Measurements from ENCODE around the gene SLC35B3.

DNA sequence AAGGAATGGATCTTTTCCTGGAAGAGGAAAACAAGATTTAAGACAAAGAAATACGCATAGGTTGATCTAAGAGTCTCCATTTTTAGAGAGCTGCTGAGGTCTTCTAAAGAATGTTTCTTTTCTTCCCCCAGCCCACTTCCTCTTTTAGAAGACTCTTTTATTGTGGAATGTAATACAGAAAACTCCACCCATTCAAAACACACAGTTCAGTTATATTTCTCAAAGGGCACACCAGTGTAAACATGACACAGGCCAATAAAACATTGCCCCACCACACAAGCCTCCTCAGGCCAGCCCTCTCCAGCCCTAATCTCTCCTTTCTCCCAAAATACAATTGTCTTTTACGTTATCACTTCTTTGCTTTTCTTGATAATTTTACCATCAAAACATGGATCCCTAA lies 42.8 kb downstream of the SLC35B3 start:
- TF ChIP-seq FOXM1 (IDR thresholded peaks at IDR 0.05; ENCODE audit: borderline replicate concordance) (no peak), NFRKB (IDR thresholded peaks at IDR 0.05) (no peak), FOXA1 (IDR thresholded peaks at IDR 0.05) (no peak), ELF4 (IDR thresholded peaks at IDR 0.05) (no peak), SUZ12 (IDR thresholded peaks at IDR 0.05) (no peak), FOXK2 (IDR thresholded peaks at IDR 0.05) (no peak), LEF1 (IDR thresholded peaks at IDR 0.05; ENCODE audit: borderline replicate concordance) (no peak), HDGF (IDR thresholded peaks at IDR 0.05; ENCODE audit: borderline replicate concordance) (no peak)
- TF ChIP-seq, protein P1, sequence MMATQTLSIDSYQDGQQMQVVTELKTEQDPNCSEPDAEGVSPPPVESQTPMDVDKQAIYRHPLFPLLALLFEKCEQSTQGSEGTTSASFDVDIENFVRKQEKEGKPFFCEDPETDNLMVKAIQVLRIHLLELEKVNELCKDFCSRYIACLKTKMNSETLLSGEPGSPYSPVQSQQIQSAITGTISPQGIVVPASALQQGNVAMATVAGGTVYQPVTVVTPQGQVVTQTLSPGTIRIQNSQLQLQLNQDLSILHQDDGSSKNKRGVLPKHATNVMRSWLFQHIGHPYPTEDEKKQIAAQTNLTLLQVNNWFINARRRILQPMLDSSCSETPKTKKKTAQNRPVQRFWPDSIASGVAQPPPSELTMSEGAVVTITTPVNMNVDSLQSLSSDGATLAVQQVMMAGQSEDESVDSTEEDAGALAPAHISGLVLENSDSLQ (IDR thresholded peaks at IDR 0.05), result no peak
